GM19372 (cell line): ENCODE measurements around the gene HDHD5.

Source experiments
- ATAC-seq: cut with Tn5 transposase; IDR thresholded peaks from one replicate; pipeline ENCODE4 v1.9.1; 2021; ENCODE audit warnings: mild to moderate bottlenecking, low read depth, moderate library complexity; ENCODE audit not compliant: unreplicated experiment

The HDHD5 gene

DNA sequence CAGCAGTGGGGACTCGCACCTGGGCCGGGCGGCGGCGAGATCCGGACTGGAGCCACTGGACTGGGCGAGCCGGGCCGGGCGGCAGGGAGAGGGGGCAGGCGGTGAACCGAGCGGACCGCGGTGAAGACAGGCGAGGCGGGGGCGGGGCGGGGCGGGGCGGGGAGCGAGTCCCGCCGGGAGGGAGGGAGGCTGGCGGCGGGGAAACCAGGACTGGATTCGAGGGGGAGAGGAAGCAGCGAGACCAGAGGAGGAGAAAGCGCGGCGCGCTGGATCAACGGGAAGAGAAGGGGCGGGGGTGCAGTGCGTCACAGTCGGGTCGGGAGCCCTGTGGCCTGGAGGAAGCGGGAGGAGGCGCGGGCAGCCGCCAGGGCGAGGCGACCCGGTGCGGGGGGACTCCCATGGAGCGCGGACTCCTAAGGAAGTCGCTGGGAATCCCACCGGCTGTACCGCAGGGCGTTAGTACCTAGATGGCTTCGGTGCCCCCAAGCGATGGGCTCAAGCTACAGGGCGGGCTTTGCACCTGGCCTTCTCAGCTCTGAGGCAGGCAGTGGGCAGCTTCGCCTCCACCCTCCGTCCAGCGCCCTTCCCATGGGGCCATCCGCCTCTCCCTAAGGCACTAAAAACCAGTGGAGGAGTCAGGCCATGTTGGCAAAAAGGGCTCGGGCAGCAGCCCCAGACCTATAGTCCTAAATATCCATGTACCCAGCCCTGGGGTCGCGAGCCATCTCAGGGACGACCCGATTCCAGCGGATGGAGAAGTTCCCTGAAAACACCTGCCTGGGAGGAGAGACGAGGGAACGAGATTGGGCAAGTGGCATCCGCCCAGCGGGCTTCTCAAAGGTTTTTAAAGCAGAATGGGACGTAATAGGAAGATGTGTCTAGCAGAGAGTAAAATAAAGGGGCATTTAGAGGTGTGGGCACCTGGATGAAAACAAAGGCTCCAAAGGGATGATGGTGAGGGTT, 37.6 kb downstream of the HDHD5 start, which contains the start of gene TMEM121B:
TMEM121B (minus strand) TSS at position 128 of the 963 bp plus-strand sequence. CDS start 233 bp downstream, outside the sequence.
- no peak for ATAC-seq

DNA sequence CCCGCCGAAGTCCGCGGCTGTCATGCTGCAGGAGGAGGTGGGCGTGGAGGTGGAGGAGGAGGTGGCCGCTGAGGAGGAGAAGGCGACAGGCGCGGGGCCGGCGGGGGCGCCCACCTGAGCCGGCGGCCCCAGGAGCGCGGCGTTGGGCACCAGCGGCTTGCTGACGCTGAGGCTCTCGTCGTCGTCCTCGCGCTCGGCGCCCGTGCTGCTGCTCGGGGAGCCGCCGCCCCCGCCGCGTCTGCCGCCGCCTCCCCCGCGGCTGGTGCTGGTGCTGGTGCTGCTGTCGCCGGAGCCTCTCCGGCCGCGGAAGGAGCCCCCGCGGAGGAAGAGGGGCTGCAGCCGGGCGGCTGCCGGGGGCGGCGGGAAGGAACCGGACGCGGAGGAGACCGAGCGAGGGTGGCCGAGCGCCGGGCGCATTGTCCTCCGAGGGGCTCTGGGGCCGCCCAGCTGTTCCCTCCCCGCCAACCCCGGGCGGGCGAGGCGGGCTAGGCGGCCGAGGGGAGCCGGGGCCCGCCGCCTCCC, 38.3 kb downstream of the HDHD5 start:
- no peak for ATAC-seq

DNA sequence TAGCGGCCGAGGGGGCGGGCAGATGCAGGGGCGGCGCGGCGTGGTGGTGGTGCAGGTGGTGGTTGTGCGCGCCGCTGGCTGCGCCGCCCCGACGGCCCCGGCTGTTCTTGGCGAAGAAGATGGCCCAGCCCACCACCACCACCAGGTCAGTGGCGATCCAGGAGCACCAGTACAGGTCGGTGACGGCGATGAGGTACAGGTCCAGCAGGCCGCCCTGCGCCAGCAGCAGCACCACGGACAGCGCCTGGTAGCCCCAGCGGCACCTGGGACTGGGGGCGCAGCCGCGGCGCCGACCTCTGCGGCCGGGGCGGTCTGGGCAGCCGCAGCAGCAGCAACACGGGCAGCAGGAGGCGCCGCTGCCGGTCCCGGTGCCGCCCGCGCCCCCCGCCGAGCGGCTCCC, 38.8 kb downstream of the HDHD5 start:
- no peak for ATAC-seq

GRCh38 chr22:17119481-17120202, 39.4 kb downstream of the HDHD5 start:
- no peak for ATAC-seq

- no peak for ATAC-seq
Observed at GRCh38 chr22:17118342-17118741, 40.7 kb downstream of the HDHD5 start.

- no peak for ATAC-seq
Observed at GRCh38 chr22:17117890-17118289, 41.2 kb downstream of the HDHD5 start.

GRCh38 chr22:17117400-17117799, 41.7 kb downstream of the HDHD5 start:
- no peak for ATAC-seq

GRCh38 chr22:17116572-17117330, 42.3 kb downstream of the HDHD5 start:
- no peak for ATAC-seq

- ATAC-seq: no peak
Observed at GRCh38 chr22:17115945-17116565, 43.0 kb downstream of the HDHD5 start.

- no peak for ATAC-seq
Observed at GRCh38 chr22:17115236-17115635, 43.8 kb downstream of the HDHD5 start.

DNA sequence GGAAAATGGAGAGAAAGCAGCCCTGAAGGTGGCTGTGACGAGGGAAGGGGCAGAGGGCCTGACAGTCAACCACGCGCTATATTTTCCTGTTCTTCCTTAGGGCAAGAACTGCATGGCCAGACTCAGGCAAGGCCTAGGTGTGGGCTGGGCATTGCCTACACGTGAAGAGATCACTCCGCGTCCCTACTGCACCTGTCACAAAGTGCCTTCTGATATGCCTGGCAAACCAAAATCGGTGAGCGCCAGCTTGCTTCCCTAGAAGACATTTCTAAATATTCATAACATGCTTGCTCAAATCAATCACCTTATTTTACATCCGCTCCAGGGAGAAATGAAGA, 44.2 kb downstream of the HDHD5 start:
- no peak for ATAC-seq

GRCh38 chr22:17114173-17114897, 44.7 kb downstream of the HDHD5 start:
- ATAC-seq: no peak

- ATAC-seq: no peak
Observed at GRCh38 chr22:17113600-17113999, 45.5 kb downstream of the HDHD5 start.

- no peak for ATAC-seq
Observed at GRCh38 chr22:17112491-17113042, 46.5 kb downstream of the HDHD5 start.

DNA sequence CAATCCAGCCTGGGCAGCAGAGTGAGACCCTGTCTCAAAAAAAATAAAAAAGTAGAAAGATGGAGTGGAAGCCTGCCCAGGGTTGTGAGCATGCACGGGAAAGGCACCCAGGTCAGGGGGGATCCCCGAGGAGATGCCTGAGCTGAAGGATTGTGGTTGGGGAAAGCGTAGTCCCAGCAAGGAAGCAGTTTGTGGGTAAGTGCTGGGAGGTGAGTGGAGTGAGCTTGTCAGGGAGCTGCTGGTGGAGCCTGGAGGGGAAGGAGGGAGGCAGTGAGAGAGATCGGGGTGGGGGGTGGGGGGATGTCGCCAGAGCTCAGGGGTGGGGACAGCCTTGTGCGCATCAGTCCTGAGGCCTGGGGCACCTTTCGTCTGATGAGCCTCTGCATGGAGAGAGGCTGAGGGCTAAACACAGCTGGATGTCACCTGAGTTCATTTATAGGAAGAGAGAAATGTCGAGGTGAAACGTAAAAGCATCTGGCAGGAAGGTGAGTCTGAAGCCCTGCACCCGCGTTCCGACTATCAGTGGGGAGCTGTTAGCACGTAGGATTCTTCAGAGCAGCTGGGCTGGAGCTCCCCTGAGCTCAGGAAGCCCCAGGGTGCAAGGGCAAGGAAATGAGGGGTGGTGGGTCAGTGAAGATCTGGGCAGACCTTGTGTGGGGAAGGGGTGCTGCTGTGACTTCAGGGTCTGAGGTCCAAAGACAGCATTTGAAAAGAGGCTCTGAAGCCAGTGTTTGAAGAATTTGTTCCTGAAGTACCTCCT, 48.1 kb downstream of the HDHD5 start:
- no peak for ATAC-seq

GRCh38 chr22:17109976-17110375, 49.1 kb downstream of the HDHD5 start:
- no peak for ATAC-seq

- ATAC-seq: no peak
Observed at GRCh38 chr22:17109113-17109865, 49.8 kb downstream of the HDHD5 start.
